Endothelial cell (in vitro differentiated cells): ENCODE data around the gene MLLT6. TPM values are rescaled to one million over a fixed set of nuclear protein-coding genes. Genes with fewer than 3 reads are reported as not detected.
A peak's percentile ranks its signal among the peaks of the same experiment; 100 is the strongest.

Source experiments
- DNase-seq: peaks from one replicate; pipeline ENCODE4 v3.0.0; 2021; ENCODE audit warnings: low spot score
- H3K27ac Mint-ChIP-seq: one replicate; pipeline ENCODE4 v1.8.0; 2021; ENCODE audit warnings: mixed read lengths, inconsistent platforms; ENCODE audit not compliant: unreplicated experiment
- H3K27me3 Mint-ChIP-seq: one replicate; pipeline ENCODE4 v1.8.0; 2021; ENCODE audit warnings: mild to moderate bottlenecking, moderate library complexity, mixed read lengths, inconsistent platforms; ENCODE audit not compliant: unreplicated experiment
- H3K36me3 Mint-ChIP-seq: one replicate; pipeline ENCODE4 v1.8.0; 2021; ENCODE audit warnings: mild to moderate bottlenecking, low read depth, mixed read lengths, inconsistent platforms; ENCODE audit not compliant: unreplicated experiment
- H3K4me1 Mint-ChIP-seq: one replicate; pipeline ENCODE4 v1.8.0; 2021; ENCODE audit warnings: mild to moderate bottlenecking, mixed read lengths, inconsistent platforms; ENCODE audit not compliant: unreplicated experiment
- H3K4me3 Mint-ChIP-seq: one replicate; pipeline ENCODE4 v1.8.0; 2021; ENCODE audit warnings: mild to moderate bottlenecking, mixed read lengths, inconsistent platforms; ENCODE audit not compliant: unreplicated experiment
- H3K9me3 Mint-ChIP-seq: one replicate; pipeline ENCODE4 v1.8.0; 2021; ENCODE audit warnings: mixed read lengths, inconsistent platforms; ENCODE audit not compliant: unreplicated experiment
- total RNA-seq: library from RNA; stranded (reverse); fragmentation: NEBNext Ultra II Directional; extraction: Animal tissue kit (Norgen Biotek cat#: 25700); gene quantifications from one replicate; pipeline ENCODE4 v1.2.1, GENCODE V29; 2021; ENCODE audit not compliant: unreplicated experiment
- TF ChIP-seq, protein P1 (sequence below): fragments of 200-600 bp; sonication (generic); IDR thresholded peaks from one replicate; pipeline ENCODE4 v1.5.0; 2021; ENCODE audit warnings: antibody characterized with exemption; ENCODE audit not compliant: unreplicated experiment

Gene MLLT6
- total RNA-seq, 1 donor from 2014 or later: 33.8 TPM

- Mint-ChIP-seq H3K9me3 (no peaks in the 10 kb centered on the region), H3K27me3 (peaks cover 16% of the 10 kb centered on the region), H3K4me1 (peaks cover 16% of the 10 kb centered on the region), H3K4me3 (no peak overlapping the region), H3K36me3 (no peaks in the 10 kb centered on the region), H3K27ac (no peak overlapping the region)
- DNase-seq: peak; percentile 88
- TF ChIP-seq, protein P1, sequence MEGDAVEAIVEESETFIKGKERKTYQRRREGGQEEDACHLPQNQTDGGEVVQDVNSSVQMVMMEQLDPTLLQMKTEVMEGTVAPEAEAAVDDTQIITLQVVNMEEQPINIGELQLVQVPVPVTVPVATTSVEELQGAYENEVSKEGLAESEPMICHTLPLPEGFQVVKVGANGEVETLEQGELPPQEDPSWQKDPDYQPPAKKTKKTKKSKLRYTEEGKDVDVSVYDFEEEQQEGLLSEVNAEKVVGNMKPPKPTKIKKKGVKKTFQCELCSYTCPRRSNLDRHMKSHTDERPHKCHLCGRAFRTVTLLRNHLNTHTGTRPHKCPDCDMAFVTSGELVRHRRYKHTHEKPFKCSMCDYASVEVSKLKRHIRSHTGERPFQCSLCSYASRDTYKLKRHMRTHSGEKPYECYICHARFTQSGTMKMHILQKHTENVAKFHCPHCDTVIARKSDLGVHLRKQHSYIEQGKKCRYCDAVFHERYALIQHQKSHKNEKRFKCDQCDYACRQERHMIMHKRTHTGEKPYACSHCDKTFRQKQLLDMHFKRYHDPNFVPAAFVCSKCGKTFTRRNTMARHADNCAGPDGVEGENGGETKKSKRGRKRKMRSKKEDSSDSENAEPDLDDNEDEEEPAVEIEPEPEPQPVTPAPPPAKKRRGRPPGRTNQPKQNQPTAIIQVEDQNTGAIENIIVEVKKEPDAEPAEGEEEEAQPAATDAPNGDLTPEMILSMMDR: peak; percentile 86
These were observed 28.2 kb upstream of the MLLT6 start for GRCh38 chr17:38676706-38677504.

DNA sequence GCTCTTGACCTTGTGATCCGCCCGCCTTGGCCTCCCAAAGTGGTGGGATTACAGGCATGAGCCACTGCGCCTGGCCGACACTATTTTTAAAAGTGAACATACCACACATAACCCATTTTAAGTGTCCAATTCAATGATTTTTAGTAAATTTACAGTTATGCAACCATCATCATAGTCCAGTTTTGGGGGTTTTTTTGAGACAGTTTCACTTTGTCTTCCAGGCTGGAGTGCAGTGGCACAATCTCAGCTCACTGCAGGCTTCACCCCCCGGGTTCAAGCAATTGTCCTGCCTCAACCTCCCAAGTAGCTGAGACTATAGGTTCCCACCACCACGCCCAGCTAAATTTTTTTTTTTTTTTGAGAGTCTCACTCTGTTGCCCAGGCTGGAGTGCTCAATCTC lies 27.3 kb upstream of the MLLT6 start:
- Mint-ChIP-seq H3K4me3 (no peak overlapping the region), H3K9me3 (no peaks in the 10 kb centered on the region), H3K4me1 (peaks cover 9% of the 10 kb centered on the region), H3K36me3 (no peaks in the 10 kb centered on the region), H3K27ac (no peak overlapping the region), H3K27me3 (peaks cover 9% of the 10 kb centered on the region)
- TF ChIP-seq, protein P1: no peak
- no peak for DNase-seq

DNA sequence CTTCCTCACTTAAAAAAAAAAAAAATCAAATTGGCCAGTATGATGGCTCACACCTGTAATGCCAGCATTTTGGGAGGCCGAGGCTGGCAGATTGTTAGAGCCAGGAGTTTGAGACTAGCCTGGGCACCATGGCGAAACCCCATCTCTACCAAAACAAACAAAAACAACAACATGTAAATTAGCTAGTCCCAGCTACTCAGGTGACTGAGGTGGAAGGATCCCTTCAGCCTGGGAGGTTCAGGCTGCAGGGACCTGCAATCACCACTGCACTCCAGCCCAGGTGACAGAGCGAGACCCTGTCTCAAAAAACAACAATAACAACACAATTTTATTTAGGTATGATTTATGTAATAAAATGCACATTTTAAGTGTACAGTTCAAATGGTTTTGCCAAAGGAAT lies 24.0 kb upstream of the MLLT6 start:
- H3K36me3 Mint-ChIP-seq: no peaks in the 10 kb centered on the region
- H3K27me3 Mint-ChIP-seq: peaks cover 1% of the 10 kb centered on the region
- DNase-seq: no peak

DNA sequence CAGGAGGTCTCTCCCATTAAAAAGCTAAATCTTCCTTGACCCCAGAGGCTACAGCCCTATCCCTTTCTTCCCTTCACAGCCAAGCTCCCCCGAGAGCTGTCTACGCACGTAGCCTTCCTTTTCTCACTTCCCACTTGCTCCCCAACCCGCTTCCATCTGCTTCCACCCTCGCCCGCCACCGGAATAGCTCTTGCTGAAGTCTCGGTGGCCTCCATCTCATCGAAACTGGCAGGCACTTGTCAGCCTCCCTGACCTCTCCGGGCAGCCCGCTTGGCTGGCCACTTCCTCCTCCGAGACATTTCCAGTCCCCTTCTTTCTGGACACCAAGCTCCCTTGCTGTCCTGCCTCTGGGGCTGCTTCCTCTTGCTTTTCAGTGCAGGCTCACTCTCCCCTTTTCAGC lies 19.6 kb upstream of the MLLT6 start:
- H3K9me3 Mint-ChIP-seq: no peaks in the 10 kb centered on the region
- no peak overlapping the region for H3K4me3 Mint-ChIP-seq
- peaks cover 6% of the 10 kb centered on the region for H3K27me3 Mint-ChIP-seq
- no peaks in the 10 kb centered on the region for H3K36me3 Mint-ChIP-seq
- no peak for DNase-seq
- TF ChIP-seq, protein P1: no peak
- peaks cover 3% of the 10 kb centered on the region for H3K4me1 Mint-ChIP-seq
- H3K27ac Mint-ChIP-seq: no peak overlapping the region

More for the DNA sequence above, 24.0 kb upstream of the MLLT6 start:
- Mint-ChIP-seq H3K4me1 (peaks cover 8% of the 10 kb centered on the region), H3K9me3 (no peaks in the 10 kb centered on the region), H3K27ac (no peak overlapping the region), H3K4me3 (no peak overlapping the region)
- TF ChIP-seq, protein P1: no peak

GRCh38 chr17:38687286-38687685 lies 17.8 kb upstream of the MLLT6 start:
- Mint-ChIP-seq H3K9me3 (no peaks in the 10 kb centered on the region), H3K4me3 (no peak overlapping the region), H3K36me3 (no peaks in the 10 kb centered on the region), H3K27me3 (peaks cover 8% of the 10 kb centered on the region), H3K27ac (no peak overlapping the region), H3K4me1 (peaks cover 3% of the 10 kb centered on the region)
- DNase-seq: no peak
- TF ChIP-seq, protein P1: no peak
